Loucy (cell line): Measurements from ENCODE around the gene FAM124A.

Experiments used
- CTCF ChIP-seq: fragments of 200-600 bp; sonication (generic); conservative IDR thresholded peaks from 2 replicates; pipeline ENCODE4 v1.5.1; 2014; ENCODE audit warnings: mild to moderate bottlenecking, antibody characterized with exemption, low read length
- EZH2phosphoT487 ChIP-seq: fragments of 200-600 bp; IDR thresholded peaks from 2 replicates; pipeline ENCODE4 v1.6.1; 2018; ENCODE audit warnings: antibody characterized with exemption, mild to moderate bottlenecking, moderate library complexity, borderline replicate concordance

GRCh38 chr13:51194942-51195341 is 27.3 kb upstream of the FAM124A start:
- TF ChIP-seq CTCF (no peak), EZH2phosphoT487 (no peak)
